Body of pancreas (tissue), 4 donors: Measurements from ENCODE around the gene DLX4.

Source experiments
- POLR2A ChIP-seq, 3 donors: fragments of 450-650 bp; IDR thresholded peaks; one replicate each; pipeline ENCODE4 v1.6.1; 2016; ENCODE audit warnings: antibody characterized with exemption in 3 of 3, mild to moderate bottlenecking in 2 of 3
- TF ChIP-seq, protein P1 (sequence below), 7 experiments: fragments of 450-650 bp in 4 of 7; fragments of 200-600 bp in 3 of 7; sonication (generic) in 3 of 7; IDR thresholded peaks; one replicate each; pipeline ENCODE4 v1.5.1; 2016 to 2019; ENCODE audit warnings: antibody characterized with exemption in 7 of 7

- TF ChIP-seq, protein P1, sequence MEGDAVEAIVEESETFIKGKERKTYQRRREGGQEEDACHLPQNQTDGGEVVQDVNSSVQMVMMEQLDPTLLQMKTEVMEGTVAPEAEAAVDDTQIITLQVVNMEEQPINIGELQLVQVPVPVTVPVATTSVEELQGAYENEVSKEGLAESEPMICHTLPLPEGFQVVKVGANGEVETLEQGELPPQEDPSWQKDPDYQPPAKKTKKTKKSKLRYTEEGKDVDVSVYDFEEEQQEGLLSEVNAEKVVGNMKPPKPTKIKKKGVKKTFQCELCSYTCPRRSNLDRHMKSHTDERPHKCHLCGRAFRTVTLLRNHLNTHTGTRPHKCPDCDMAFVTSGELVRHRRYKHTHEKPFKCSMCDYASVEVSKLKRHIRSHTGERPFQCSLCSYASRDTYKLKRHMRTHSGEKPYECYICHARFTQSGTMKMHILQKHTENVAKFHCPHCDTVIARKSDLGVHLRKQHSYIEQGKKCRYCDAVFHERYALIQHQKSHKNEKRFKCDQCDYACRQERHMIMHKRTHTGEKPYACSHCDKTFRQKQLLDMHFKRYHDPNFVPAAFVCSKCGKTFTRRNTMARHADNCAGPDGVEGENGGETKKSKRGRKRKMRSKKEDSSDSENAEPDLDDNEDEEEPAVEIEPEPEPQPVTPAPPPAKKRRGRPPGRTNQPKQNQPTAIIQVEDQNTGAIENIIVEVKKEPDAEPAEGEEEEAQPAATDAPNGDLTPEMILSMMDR (IDR thresholded peaks at IDR 0.05): no peak
- TF ChIP-seq POLR2A (IDR thresholded peaks at IDR 0.05): no peak
Measured at GRCh38 chr17:49930880-49931279, 38.1 kb upstream of the DLX4 start.
